Cerebellar nuclear complex (tissue), 1 donor: ENCODE data around the gene MTRF1.
"Not testable (repeated sequence)": the region's sequence is repeated elsewhere in the genome, so short reads cannot be mapped to it uniquely, and the experiment has no call there.

Experiments
- DNase-seq, 2 experiments: peaks; one replicate each; lab custom pipeline; 2025; lab: John Stamatoyannopoulos, UW

Gene MTRF1

DNA sequence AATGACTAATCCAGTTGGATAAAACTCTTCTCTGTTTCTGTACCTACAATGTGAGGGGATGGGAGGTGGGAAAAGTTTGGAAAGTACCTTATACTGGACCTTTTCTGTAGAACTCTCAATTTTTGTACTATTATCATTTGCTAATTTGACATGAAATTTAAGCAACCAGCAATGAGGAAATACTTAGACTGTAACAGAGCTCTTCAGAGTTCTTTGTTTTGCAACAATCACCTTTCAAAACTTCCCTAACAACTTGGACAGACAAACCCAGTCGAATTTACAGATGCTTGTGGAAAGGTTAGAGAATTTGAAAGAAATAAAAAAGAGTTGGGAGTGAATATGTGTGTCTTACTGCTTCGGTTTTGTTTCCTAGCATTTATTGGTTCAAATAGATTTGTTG lies 85.8 kb downstream of the MTRF1 start:
- DNase-seq: no peak

DNA sequence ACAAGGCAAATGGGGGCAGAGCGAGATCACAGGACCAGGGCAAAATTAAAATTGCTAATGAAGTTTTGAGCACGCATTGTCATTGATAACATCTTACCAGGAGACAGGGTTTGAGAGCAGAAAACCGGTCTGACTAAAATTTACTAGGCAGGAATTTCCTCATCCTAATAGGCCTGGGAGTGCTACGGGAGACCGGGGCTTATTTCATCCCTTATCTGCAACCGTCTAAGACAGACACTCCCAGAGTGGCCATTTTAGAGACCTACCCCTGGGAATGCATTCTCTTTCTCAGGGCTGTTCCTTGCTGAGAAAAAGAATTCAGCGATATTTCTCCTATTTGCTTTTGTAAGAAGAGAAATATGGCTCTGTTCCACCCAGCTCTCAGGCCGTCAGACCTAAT lies 87.8 kb downstream of the MTRF1 start:
- DNase-seq: not testable (repeated sequence)
